HCT116 (cell line): ENCODE measurements around the gene DTX3L. TPM values are rescaled to one million over a fixed set of nuclear protein-coding genes. Genes with fewer than 3 reads are reported as not detected.

ENCODE experiments used
- ATAC-seq: fragments of 200-7000 bp; cut with Tn5 transposase; 2 replicates; pipeline ENCODE4 v1.9.1; 2020; ENCODE audit warnings: mild to moderate bottlenecking, moderate library complexity
- BruUV-seq: library from RNA; stranded (reverse); fragments of 400-500 nt; replicated peaks from 2 replicates; lab custom pipeline; 2021; lab: Mats Ljungman, UMichigan
- CTCF ChIA-PET: fragments of 300-600 bp; sonication (Branson Sonifier 250); formaldehyde crosslinking; loops from one replicate; lab custom pipeline; 2021; ENCODE audit warnings: antibody characterized with exemption; lab: Charles Lee
- POLR2A ChIA-PET: fragments of 300-600, 350-600 bp; sonication (Branson Sonifier 250); formaldehyde crosslinking; loops from one replicate; lab custom pipeline; 2021; ENCODE audit warnings: antibody characterized with exemption; lab: Charles Lee
- RAD21 ChIA-PET, 2 experiments: fragments of 300-600 bp; sonication (Branson Sonifier 250); formaldehyde crosslinking; loops; one replicate each; lab custom pipeline; 2023; ENCODE audit warnings: low total read pairs in 2 of 2; ENCODE audit not compliant: uncharacterized antibody in 2 of 2, unreplicated experiment in 2 of 2, low non-redundant PET in 1 of 2; lab: Charles Lee
- DNase-seq: peaks from one replicate; pipeline ENCODE4 v3.0.0-alpha.2; 2010; ENCODE audit warnings: low read depth, low spot score
- H2AFZ ChIP-seq: fragments of 200-600 bp; shearing (Covaris generic), sonication (generic); 2 replicates; pipeline ENCODE4 v1.6.1; 2017; ENCODE audit warnings: low read depth, mixed run types, mixed read lengths, antibody characterized with exemption, low read length; ENCODE audit not compliant: poor library complexity, severe bottlenecking
- H3K27ac ChIP-seq: 2 replicates; pipeline ENCODE4 v1.5.1; 2012; ENCODE audit warnings: low read depth, low read length
- H3K27me3 ChIP-seq: fragments of 200-600 bp; sonication (generic); 2 replicates; pipeline ENCODE4 v1.6.1; 2016; ENCODE audit warnings: mixed run types, low read length, mixed read lengths; ENCODE audit not compliant: insufficient read depth
- H3K36me3 ChIP-seq, 2 experiments: fragments of 200-500 bp in 1 of 2; fragments of 200-600 bp in 1 of 2; sonication (Bioruptor generic) in 1 of 2; sonication (generic) in 1 of 2; 2 replicates each; pipeline versions ENCODE4 v1.5.1 to v1.6.1; 2014 to 2016; ENCODE audit warnings: low read length in 2 of 2, inconsistent platforms in 1 of 2, mixed read lengths in 1 of 2, mixed run types in 1 of 2; ENCODE audit not compliant: insufficient read depth in 2 of 2, control insufficient read depth in 1 of 2
- H3K4me1 ChIP-seq, 2 experiments: fragments of 200-600 bp in 1 of 2; sonication (generic) in 1 of 2; 2 replicates each; pipeline versions ENCODE4 v1.5.1 to v1.6.1; 2012 to 2017; ENCODE audit warnings: low read length in 2 of 2, inconsistent platforms in 1 of 2, mild to moderate bottlenecking in 1 of 2, mixed read lengths in 1 of 2, mixed run types in 1 of 2, moderate library complexity in 1 of 2; ENCODE audit not compliant: insufficient read depth in 2 of 2, control insufficient read depth in 1 of 2
- H3K4me2 ChIP-seq: fragments of 200-600 bp; sonication (generic); 2 replicates; pipeline ENCODE4 v1.6.1; 2017; ENCODE audit warnings: mixed run types, low read length, mixed read lengths
- H3K4me3 ChIP-seq, 2 experiments: fragments of 200-600 bp in 1 of 2; sonication (generic) in 1 of 2; replicated peaks in 1 of 2; 2 replicates each; pipeline ENCODE4 v1.5.1; 2011 to 2016; ENCODE audit warnings: low read length in 2 of 2, control low read depth in 1 of 2, low read depth in 1 of 2, mild to moderate bottlenecking in 1 of 2, mixed read lengths in 1 of 2, mixed run types in 1 of 2
- H3K79me2 ChIP-seq: fragments of 200-600 bp; sonication (generic); 2 replicates; pipeline ENCODE4 v1.6.1; 2017; ENCODE audit warnings: mild to moderate bottlenecking, mixed run types, low read length, moderate library complexity, mixed read lengths; ENCODE audit not compliant: insufficient read depth
- H3K9ac ChIP-seq: fragments of 200-600 bp; sonication (generic); 2 replicates; pipeline ENCODE4 v1.6.1; 2016; ENCODE audit warnings: low read length, mixed read lengths
- H3K9me2 ChIP-seq: fragments of 200-600 bp; sonication (generic), shearing (Covaris generic); 2 replicates; pipeline ENCODE4 v1.6.1; 2017; ENCODE audit warnings: mixed run types, mild to moderate bottlenecking, moderate library complexity; ENCODE audit not compliant: insufficient read depth
- H3K9me3 ChIP-seq, 2 experiments: fragments of 200-500 bp in 1 of 2; fragments of 200-600 bp in 1 of 2; sonication (Bioruptor generic) in 1 of 2; sonication (generic) in 1 of 2; 2 replicates each; pipeline ENCODE4 v1.6.1; 2014 to 2017; ENCODE audit warnings: low read length in 2 of 2, mixed read lengths in 2 of 2, inconsistent platforms in 1 of 2, low read depth in 1 of 2, mild to moderate bottlenecking in 1 of 2, mixed run types in 1 of 2, moderate library complexity in 1 of 2; ENCODE audit not compliant: control insufficient read depth in 1 of 2, insufficient read depth in 1 of 2
- H4K20me1 ChIP-seq: fragments of 200-600 bp; sonication (generic), shearing (Covaris generic); 2 replicates; pipeline ENCODE4 v1.6.1; 2017; ENCODE audit warnings: mixed run types, mild to moderate bottlenecking, moderate library complexity; ENCODE audit not compliant: insufficient read depth
- ATF3 ChIP-seq: IDR thresholded peaks from 2 replicates; pipeline ENCODE4 v1.6.1; 2012
- CEBPB ChIP-seq: IDR thresholded peaks from 2 replicates; pipeline ENCODE4 v1.6.1; 2012; ENCODE audit warnings: low read depth
- EZH2 ChIP-seq: fragments of 200-600 bp; sonication (generic); IDR thresholded peaks from 2 replicates; pipeline ENCODE4 v1.6.1; 2017; ENCODE audit warnings: antibody characterized with exemption, mixed run types
- FOSL1 ChIP-seq: IDR thresholded peaks from 2 replicates; pipeline ENCODE4 v1.6.1; 2012; ENCODE audit warnings: low read depth
- POLR2A ChIP-seq: IDR thresholded peaks from 2 replicates; pipeline ENCODE4 v1.7.0; 2011; ENCODE audit warnings: borderline replicate concordance; ENCODE audit not compliant: insufficient read depth, insufficient read length; ENCODE audit errors: extremely low read depth
- POLR2AphosphoS5 ChIP-seq: IDR thresholded peaks from 2 replicates; pipeline ENCODE4 v1.6.1; 2011; ENCODE audit warnings: mild to moderate bottlenecking, low read depth, low read length, moderate library complexity
- TCF7L2 ChIP-seq: IDR thresholded peaks from 2 replicates; pipeline ENCODE4 v1.7.0; 2011; ENCODE audit warnings: borderline replicate concordance, inconsistent platforms; ENCODE audit not compliant: insufficient read depth, insufficient read length; ENCODE audit errors: extremely low read depth
- ZFX ChIP-seq: fragments of 450-650 bp; IDR thresholded peaks from 2 replicates; pipeline ENCODE4 v1.6.1; 2017
- intact Hi-C: fragments of 100-400 bp; cut with micrococcal nuclease; formaldehyde crosslinking; loops from 2 replicates; pipeline ENCODE4 v1.10.0; 2022
- total RNA-seq: library from RNA; stranded (reverse); gene quantifications from one replicate; pipeline ENCODE4 v1.2.1, GENCODE V29; 2021; ENCODE audit not compliant: unreplicated experiment
- TF ChIP-seq, protein P1 (sequence below): IDR thresholded peaks from 2 replicates; pipeline ENCODE4 v1.6.1; 2011; ENCODE audit warnings: mild to moderate bottlenecking, low read length, moderate library complexity; ENCODE audit not compliant: insufficient replicate concordance; ENCODE audit errors: extremely low read depth

Gene DTX3L
- total RNA-seq, 1 experiment from 2014 or later, result 13.1 TPM

DNA sequence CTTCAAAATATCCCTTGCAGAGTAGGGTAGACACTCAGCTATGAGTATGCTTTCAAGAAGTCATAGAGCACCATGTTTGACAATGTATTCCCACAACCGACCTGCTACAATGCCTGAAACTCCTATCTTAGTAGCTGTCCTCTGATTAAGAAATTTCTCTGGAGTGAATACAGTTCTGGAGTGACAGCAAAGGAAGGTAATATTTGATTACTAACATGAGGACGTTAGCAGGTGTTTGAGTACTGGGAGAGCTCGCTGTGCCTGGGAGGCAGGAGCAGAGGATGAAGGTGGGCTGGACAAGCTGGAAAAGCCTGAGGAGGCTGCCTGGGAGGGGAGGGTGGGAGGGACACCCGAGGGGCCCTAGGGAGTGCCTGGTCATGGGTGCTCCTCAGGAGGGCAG, 56.3 kb downstream of the DTX3L start:
- H3K27ac ChIP-seq, result no peak overlapping the region
- H3K9ac ChIP-seq, result no peak overlapping the region
- ChIA-PET CTCF (no interaction called here), RAD21 (no interaction called here), POLR2A (no interaction called here)
- no peaks in the 10 kb centered on the region for H3K79me2 ChIP-seq
- H3K4me1 ChIP-seq, result no peaks in the 10 kb centered on the region; a peak in 1 of 4 replicates
- no peaks in the 10 kb centered on the region for H3K9me2 ChIP-seq
- H3K4me2 ChIP-seq, result no peak overlapping the region
- H3K4me3 ChIP-seq, result no peak overlapping the region
- intact Hi-C loops, result no loop called here
- no peak for ATAC-seq
- TF ChIP-seq CEBPB, result no peak
- TF ChIP-seq TCF7L2, result no peak
- TF ChIP-seq FOSL1, result no peak
- no peak for TF ChIP-seq POLR2A
- no peak for TF ChIP-seq POLR2AphosphoS5
- no peak for TF ChIP-seq ZFX
- TF ChIP-seq EZH2, result no peak
- H3K36me3 ChIP-seq, result no peaks in the 10 kb centered on the region
- BruUV-seq, result no TSS peak
- H4K20me1 ChIP-seq, result no peaks in the 10 kb centered on the region
- H2AFZ ChIP-seq, result no peak overlapping the region
- H3K27me3 ChIP-seq, result no peaks in the 10 kb centered on the region
- no peaks in the 10 kb centered on the region for H3K9me3 ChIP-seq
- no peak for DNase-seq

DNA sequence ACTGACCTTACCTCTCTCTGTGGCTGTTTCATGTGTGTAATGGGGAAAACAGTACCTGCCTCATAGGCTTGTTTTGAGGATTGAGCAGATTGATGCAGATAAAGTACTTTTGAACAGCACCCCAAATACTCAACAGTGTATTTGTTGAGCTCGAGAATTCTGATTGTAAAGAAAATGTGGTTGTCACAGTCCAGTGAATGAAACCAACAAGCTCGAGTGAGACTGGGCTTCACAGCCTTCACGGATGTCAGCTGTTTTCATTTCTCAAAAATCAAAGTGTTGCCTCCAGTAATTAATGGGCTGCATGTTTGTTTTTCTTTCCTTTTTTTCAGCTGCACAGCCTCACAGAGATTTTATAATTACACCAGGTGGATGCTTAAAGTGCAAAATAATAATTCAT, 57.0 kb downstream of the DTX3L start:
- H3K27ac ChIP-seq, result no peak overlapping the region
- no peak overlapping the region for H3K4me2 ChIP-seq
- intact Hi-C loops, result no loop called here
- H3K27me3 ChIP-seq, result no peaks in the 10 kb centered on the region
- H3K9me3 ChIP-seq, result no peaks in the 10 kb centered on the region
- ChIA-PET RAD21 (no interaction called here), POLR2A (no interaction called here), CTCF (interaction anchor here (1.1 kb wide), 1 partner anchor 11 kb away, joined by 3 read pairs; no protein-coding TSS in a partner anchor)
- no peaks in the 10 kb centered on the region for H4K20me1 ChIP-seq
- no peaks in the 10 kb centered on the region for H3K9me2 ChIP-seq
- ATAC-seq, result no peak
- no peak for DNase-seq
- no peak overlapping the region for H3K9ac ChIP-seq
- TF ChIP-seq, protein P1, sequence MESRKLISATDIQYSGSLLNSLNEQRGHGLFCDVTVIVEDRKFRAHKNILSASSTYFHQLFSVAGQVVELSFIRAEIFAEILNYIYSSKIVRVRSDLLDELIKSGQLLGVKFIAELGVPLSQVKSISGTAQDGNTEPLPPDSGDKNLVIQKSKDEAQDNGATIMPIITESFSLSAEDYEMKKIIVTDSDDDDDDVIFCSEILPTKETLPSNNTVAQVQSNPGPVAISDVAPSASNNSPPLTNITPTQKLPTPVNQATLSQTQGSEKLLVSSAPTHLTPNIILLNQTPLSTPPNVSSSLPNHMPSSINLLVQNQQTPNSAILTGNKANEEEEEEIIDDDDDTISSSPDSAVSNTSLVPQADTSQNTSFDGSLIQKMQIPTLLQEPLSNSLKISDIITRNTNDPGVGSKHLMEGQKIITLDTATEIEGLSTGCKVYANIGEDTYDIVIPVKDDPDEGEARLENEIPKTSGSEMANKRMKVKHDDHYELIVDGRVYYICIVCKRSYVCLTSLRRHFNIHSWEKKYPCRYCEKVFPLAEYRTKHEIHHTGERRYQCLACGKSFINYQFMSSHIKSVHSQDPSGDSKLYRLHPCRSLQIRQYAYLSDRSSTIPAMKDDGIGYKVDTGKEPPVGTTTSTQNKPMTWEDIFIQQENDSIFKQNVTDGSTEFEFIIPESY, result no peak
- no peak for TF ChIP-seq POLR2A
- TF ChIP-seq CEBPB, result no peak
- no peak for TF ChIP-seq ATF3
- TF ChIP-seq, all 23 proteins: peak for 0
- Histone ChIP-seq H3K79me2 (no peaks in the 10 kb centered on the region), H3K4me1 (no peaks in the 10 kb centered on the region), H2AFZ (no peak overlapping the region), H3K36me3 (no peaks in the 10 kb centered on the region), H3K4me3 (no peak overlapping the region)
- BruUV-seq, result no TSS peak
